H54 (cell line): ENCODE data around the gene GFAP.

Experiments used
- DNase-seq: peaks from one replicate; pipeline ENCODE4 v3.0.0; 2011; ENCODE audit warnings: low spot score, mixed read lengths; ENCODE audit not compliant: insufficient read length
- FAIRE-seq: peaks from 3 replicates; lab custom pipeline; 2011; peaks lifted over from hg19 to GRCh38; lab: Jason Lieb, UNC
- POLR2A ChIP-seq: IDR thresholded peaks from 2 replicates; pipeline ENCODE4 v1.6.1; 2011; ENCODE audit warnings: low read depth, mild to moderate bottlenecking, low read length

Gene GFAP

GRCh38 chr17:44887016-44887415 lies 28.3 kb downstream of the GFAP start:
- FAIRE-seq (no peak), DNase-seq (no peak)
- no peak for TF ChIP-seq POLR2A

GRCh38 chr17:44884941-44885340 lies 30.4 kb downstream of the GFAP start:
- FAIRE-seq: no peak
- TF ChIP-seq POLR2A: no peak
- no peak for DNase-seq

DNA sequence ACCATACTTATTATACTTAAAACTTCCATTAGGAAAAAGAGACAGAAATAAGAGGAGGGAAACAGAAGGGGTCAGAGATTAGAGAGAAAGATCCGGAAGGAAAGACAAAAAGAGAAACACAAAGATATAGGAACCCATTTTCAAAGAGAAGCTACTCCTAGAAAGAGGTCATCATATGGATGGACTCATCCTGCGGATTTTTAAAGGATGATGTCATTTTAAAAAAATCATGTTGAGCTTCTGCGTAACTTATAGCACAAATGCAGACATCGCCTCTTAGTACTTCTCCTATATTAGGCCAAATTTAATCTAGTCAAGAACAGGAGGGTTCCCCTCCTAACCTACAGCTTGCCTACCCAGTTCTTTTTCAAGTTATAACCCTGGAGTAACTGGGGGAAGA lies 34.2 kb downstream of the GFAP start:
- no peak for TF ChIP-seq POLR2A
- DNase-seq (no peak), FAIRE-seq (no peak)

- DNase-seq: no peak
- no peak for FAIRE-seq
- no peak for TF ChIP-seq POLR2A
Measured at GRCh38 chr17:44880062-44880461, 35.2 kb downstream of the GFAP start.

DNA sequence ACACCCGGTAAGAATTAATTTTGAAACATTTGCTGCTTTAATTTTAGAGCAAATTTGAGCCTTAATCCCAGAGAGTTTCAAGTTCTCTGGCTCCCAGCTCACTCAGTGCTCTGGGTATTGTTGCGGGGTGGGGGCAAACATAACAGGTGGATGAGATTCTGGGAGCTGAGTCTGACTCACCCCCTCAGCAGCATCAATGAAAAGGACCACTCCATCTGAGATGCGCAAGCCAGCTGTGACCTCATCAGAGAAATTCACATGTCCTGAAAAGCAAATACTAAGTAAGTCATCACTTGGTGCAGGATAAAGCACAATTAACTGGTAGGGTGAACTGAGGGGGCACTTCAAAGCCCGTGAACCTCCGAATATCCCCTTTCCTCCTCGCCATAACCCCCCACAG lies 35.9 kb downstream of the GFAP start:
- no peak for TF ChIP-seq POLR2A
- DNase-seq: no peak
- FAIRE-seq: no peak

GRCh38 chr17:44878627-44879221 lies 36.6 kb downstream of the GFAP start:
- no peak for TF ChIP-seq POLR2A
- DNase-seq (peak; percentile 58), FAIRE-seq (peak; percentile 38)

- FAIRE-seq (no peak), DNase-seq (no peak)
- no peak for TF ChIP-seq POLR2A
Measured at GRCh38 chr17:44877121-44877520, 38.2 kb downstream of the GFAP start.

GRCh38 chr17:44875761-44876160 lies 39.5 kb downstream of the GFAP start:
- FAIRE-seq: no peak
- no peak for DNase-seq
- no peak for TF ChIP-seq POLR2A

DNA sequence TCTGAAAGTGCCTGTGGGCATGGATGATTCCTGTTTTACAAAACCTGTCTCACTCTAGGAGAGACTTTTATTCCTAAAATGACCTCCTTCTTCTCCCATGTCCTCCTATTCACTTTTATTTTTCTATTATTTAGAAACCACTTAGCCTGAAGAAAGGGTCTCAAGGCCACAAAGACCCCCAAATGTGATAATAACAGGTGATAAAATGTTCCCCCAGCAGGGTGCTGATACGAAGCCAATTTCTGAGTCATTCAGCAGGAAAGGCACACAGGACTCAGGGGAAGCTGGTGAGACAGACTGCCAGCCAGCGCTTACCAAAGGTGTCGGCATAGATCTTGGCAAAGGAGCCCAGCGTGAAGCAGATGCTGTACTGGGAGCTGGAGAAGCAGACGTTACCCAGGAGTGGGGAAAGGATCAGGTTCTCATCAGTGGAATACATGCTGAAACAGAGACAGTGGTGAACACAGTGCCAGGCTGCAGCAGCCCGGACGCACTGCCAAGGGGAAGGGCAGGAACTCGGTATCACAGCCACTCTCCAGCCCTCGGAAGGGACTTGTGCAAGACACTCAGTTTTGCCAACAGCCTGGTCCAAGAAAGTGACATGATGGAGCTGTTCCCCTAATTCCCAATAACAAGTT lies 43.0 kb downstream of the GFAP start:
- FAIRE-seq: no peak
- no peak for DNase-seq
- TF ChIP-seq POLR2A: no peak

- no peak for FAIRE-seq
Measured at GRCh38 chr17:44871556-44871955, 43.7 kb downstream of the GFAP start.

GRCh38 chr17:44867841-44868240 lies 47.5 kb downstream of the GFAP start:
- FAIRE-seq (no peak), DNase-seq (no peak)
- TF ChIP-seq POLR2A: no peak

More at GRCh38 chr17:44871556-44871955, 43.7 kb downstream of the GFAP start:
- no peak for TF ChIP-seq POLR2A
- DNase-seq: no peak

DNA sequence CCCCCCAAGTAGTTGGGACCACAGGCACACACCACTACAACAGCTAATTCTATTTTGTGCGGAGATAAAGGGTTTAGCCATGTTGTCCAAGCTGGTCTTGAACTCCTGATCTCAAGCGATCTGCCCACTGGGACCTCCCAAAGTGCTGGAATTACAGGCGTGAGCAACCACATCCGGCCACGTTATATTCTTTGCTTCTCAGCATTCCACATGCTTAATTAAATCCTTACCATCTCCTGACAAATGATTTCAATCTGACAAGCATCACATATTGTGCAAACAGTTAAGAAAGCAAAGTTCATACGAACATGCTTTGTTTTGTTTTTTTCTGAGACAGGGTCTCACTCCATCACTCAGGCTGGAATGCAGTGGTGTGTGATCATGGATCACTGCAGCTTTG lies 49.4 kb downstream of the GFAP start:
- TF ChIP-seq POLR2A: no peak
- no peak for DNase-seq
- FAIRE-seq: no peak

- no peak for FAIRE-seq
- no peak for TF ChIP-seq POLR2A
- DNase-seq: peak; percentile 88
Measured at GRCh38 chr17:44865231-44865660, 50.1 kb downstream of the GFAP start.

- no peak for TF ChIP-seq POLR2A
- no peak for DNase-seq
- no peak for FAIRE-seq
Measured at GRCh38 chr17:44864831-44865230, 50.5 kb downstream of the GFAP start.
